ENCODE results near the gene CASP12.
A peak's percentile ranks its signal among the peaks of the same experiment; 100 is the strongest.
"Not testable (repeated sequence)": the region's sequence is repeated elsewhere in the genome, so short reads cannot be mapped to it uniquely, and the experiment has no call there.

Gene CASP12

DNA sequence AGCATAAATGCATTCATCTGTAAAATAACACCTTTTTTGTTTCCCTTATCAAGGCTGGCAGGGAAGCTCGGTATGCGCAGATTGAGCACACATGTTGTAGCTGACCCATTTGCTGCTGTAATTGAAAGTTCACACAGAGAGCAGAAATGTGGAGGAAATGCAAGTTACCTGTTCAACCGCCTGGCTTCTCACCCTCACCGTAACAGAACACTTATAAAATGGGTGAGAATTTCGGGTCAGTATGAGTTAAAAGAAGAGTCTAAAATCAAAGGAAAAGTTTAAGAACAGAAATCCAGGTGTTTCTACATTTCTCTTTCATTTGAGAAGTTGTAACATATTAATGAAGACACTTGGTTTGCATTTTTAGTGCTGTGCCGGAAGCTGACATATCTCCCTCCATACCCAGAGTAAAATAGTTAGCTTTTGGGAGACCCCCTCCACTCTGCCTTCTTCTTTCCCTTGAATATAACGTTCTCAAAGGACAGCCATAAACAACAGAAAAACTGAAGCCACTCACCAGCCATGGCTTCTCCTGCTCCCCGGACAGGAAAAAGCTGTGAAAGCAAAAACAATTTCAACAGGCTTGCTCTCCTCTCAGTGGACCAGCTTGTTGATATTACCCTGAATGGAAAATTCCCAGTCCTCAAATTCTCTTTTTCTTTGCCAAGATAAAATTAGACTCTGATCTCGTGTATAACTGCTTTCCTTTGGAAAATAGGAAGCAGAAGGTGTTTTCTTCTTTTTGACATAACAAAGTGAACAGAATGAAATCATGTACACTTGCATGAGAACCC is at the start of gene CASP12:
CASP12 (minus strand) TSS at position 570 of the 794 bp plus-strand sequence.
- TF ChIP-seq, protein P1, sequence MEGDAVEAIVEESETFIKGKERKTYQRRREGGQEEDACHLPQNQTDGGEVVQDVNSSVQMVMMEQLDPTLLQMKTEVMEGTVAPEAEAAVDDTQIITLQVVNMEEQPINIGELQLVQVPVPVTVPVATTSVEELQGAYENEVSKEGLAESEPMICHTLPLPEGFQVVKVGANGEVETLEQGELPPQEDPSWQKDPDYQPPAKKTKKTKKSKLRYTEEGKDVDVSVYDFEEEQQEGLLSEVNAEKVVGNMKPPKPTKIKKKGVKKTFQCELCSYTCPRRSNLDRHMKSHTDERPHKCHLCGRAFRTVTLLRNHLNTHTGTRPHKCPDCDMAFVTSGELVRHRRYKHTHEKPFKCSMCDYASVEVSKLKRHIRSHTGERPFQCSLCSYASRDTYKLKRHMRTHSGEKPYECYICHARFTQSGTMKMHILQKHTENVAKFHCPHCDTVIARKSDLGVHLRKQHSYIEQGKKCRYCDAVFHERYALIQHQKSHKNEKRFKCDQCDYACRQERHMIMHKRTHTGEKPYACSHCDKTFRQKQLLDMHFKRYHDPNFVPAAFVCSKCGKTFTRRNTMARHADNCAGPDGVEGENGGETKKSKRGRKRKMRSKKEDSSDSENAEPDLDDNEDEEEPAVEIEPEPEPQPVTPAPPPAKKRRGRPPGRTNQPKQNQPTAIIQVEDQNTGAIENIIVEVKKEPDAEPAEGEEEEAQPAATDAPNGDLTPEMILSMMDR (IDR thresholded peaks at IDR 0.05; ENCODE audit: low read length, missing control alignments) = no peak
- H3K4me3 ChIP-seq (replicated peaks; ENCODE audit: low read depth, low read length) = no peak within 1 kb of the TSS

DNA sequence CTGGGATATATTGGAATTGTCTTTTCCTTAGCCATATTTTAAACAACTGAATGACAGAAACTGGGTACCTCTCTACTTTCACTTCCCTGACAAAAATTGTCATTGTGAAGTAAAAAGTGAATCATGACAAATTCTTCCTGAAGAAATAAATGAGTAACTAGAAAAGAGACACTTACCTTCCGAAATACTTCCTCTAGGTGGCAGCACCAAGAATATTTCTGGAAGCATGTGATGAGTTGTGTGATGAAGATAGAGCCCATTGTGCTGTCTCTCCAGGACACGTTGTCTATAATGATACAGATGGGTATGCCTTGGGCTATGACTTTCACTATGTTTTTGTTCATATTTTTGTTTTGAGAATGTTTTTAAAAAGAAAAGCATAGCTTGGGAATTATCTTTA is 48.6 kb upstream of the CASP12 start:
- DNase-seq (ENCODE audit: low read depth) = peak; percentile 69
- TF ChIP-seq, protein P1 (IDR thresholded peaks at IDR 0.05; ENCODE audit: low read length, missing control alignments) = peak; percentile 54
- no peak overlapping the region for H3K4me3 ChIP-seq (replicated peaks; ENCODE audit: low read depth, low read length)

More for the DNA sequence above, at the start of gene CASP12:
- peak; percentile 27 for DNase-seq (ENCODE audit: low read depth)

DNA sequence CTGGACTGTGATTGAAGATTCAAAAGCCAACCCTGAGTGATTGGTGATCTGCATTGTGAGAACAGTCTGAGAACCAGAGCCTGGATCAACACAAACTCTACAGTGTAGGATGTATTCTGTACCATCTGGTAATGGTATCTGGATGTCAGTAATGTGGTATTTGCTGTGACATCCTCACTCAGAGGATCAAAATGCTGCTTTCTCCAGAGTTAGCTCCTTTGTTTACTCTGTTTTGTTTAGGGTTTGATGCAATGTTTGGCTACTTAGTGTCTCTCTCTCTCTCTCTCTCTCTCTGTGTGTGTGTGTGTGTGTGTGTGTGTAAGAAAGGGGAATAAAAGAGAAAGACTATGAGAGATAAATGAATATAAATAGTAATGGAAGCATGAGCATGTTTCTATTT is 45.8 kb upstream of the CASP12 start:
- DNase-seq (ENCODE audit: low read depth) = no peak
- TF ChIP-seq, protein P1 (IDR thresholded peaks at IDR 0.05; ENCODE audit: low read length, missing control alignments) = no peak
- no peak overlapping the region for H3K4me3 ChIP-seq (replicated peaks; ENCODE audit: low read depth, low read length)

DNA sequence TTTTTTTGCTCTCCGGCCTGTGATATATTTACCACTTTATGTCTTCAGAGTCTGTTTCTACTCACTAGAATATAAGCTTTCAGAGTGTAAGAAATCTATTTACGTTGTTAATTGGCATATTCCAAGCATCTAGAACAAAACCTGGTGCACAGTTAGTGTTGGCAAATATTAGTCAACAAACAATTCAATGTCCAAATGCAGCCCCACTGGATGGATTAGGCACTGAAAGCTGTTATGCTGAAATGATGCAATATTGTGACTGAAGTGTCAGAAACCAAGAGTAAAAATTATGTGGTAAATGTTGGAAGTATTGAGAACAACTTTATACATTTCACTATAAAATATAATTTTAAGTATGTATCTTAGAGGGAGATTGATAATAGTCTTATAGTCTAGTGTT is 45.3 kb upstream of the CASP12 start:
- no peak for DNase-seq (ENCODE audit: low read depth)
- TF ChIP-seq, protein P1 (IDR thresholded peaks at IDR 0.05; ENCODE audit: low read length, missing control alignments) = no peak
- H3K4me3 ChIP-seq (replicated peaks; ENCODE audit: low read depth, low read length) = no peak overlapping the region

DNA sequence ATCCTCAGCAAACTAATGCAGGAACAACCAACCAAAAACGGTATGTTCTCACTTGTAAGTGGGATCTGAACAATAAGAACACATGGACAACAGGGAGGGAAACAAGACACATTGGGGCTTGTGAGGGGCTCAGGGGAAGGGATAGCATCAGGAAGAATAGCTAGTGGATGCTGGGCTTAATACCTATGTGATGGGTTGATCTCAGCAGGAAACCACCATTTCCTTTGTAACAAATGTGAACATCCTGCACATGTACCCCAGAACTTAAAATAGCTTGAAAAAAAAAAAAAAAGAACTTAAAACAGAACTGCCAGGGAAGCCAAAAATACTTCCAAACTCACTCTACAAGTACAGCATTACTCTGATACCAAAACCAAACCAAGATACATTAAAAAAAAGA is 36.3 kb upstream of the CASP12 start:
- TF ChIP-seq, protein P1 (IDR thresholded peaks at IDR 0.05; ENCODE audit: low read length, missing control alignments) = no peak
- no peak for DNase-seq (ENCODE audit: low read depth)
- H3K4me3 ChIP-seq (replicated peaks; ENCODE audit: low read depth, low read length) = no peak overlapping the region

DNA sequence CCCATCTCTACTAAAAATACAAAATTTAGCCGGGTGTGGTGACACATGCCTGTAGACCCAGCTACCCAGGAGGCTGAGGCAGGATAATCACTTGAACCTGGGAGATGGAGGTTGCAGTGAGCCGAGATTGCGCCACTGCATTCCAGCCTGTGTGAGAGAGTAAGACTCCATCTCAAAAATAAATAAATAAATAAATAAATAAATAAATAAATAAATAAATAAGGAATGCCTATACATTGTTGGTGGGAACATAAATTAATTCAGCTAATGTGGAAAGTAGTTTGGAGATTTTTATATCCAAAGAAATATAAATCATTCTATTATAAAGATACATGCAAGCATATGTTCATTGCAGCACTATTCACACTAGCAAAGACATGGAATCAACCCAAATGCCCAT is 35.8 kb upstream of the CASP12 start:
- not testable (repeated sequence) for H3K4me3 ChIP-seq (replicated peaks; ENCODE audit: low read depth, low read length); DNase-seq (ENCODE audit: low read depth)

DNA sequence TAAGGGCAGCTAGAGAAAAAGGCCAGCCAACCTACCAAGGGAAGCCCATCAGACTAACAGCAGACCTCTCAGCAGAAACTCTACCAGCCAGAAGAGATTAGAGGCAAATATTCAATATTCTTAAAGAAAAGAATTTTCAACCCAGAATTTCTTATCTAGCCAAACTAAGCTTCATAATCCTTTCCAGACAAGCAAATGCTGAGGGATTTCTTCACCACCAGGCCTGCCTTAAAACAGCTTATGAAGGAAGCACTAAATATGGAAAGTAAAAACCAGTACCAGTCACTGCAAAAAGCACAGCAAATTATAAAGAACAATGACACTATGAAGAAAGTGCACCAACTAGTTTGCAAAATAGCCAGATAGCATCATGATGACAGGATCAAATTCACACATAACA is 30.6 kb upstream of the CASP12 start:
- DNase-seq (ENCODE audit: low read depth) = no peak
- TF ChIP-seq, protein P1 (IDR thresholded peaks at IDR 0.05; ENCODE audit: low read length, missing control alignments) = no peak
- H3K4me3 ChIP-seq (replicated peaks; ENCODE audit: low read depth, low read length) = no peak overlapping the region

All from fibroblast of pulmonary artery (primary cell).